GM15510 (cell line): Measurements from ENCODE around the gene TBX21.

Experiments used
- POLR2A ChIP-seq: IDR thresholded peaks from 3 replicates; pipeline ENCODE4 v1.6.1; 2011; ENCODE audit warnings: borderline replicate concordance; ENCODE audit not compliant: insufficient read length; ENCODE audit errors: extremely low read depth

The TBX21 gene

GRCh38 chr17:47733047-47733673, at the start of gene TBX21:
TSS of gene TBX21 (plus strand) at chr17:47733236. CDS start at chr17:47733455, 219 bp downstream.
- peak; percentile 77 for TF ChIP-seq POLR2A

- no peak for TF ChIP-seq POLR2A
Observed at GRCh38 chr17:47684025-47684424, 49.0 kb upstream of the TBX21 start.

GRCh38 chr17:47684535-47685193, 48.4 kb upstream of the TBX21 start:
- TF ChIP-seq POLR2A: no peak

GRCh38 chr17:47685556-47686275, 47.3 kb upstream of the TBX21 start:
- no peak for TF ChIP-seq POLR2A

GRCh38 chr17:47686276-47686635, 46.8 kb upstream of the TBX21 start:
- no peak for TF ChIP-seq POLR2A

GRCh38 chr17:47686664-47687327, 46.2 kb upstream of the TBX21 start:
- TF ChIP-seq POLR2A: no peak

GRCh38 chr17:47687328-47687690, 45.7 kb upstream of the TBX21 start:
- no peak for TF ChIP-seq POLR2A

- TF ChIP-seq POLR2A: no peak
Observed at GRCh38 chr17:47687748-47688147, 45.3 kb upstream of the TBX21 start.

- TF ChIP-seq POLR2A: no peak
Observed at GRCh38 chr17:47690121-47690520, 42.9 kb upstream of the TBX21 start.

GRCh38 chr17:47692137-47692894, 40.7 kb upstream of the TBX21 start:
- no peak for TF ChIP-seq POLR2A

GRCh38 chr17:47692895-47693730, 39.9 kb upstream of the TBX21 start:
- no peak for TF ChIP-seq POLR2A

- no peak for TF ChIP-seq POLR2A
Observed at GRCh38 chr17:47693731-47694580, 39.1 kb upstream of the TBX21 start, which contains the start of gene TBKBP1. TSS of gene TBKBP1 (plus strand) at chr17:47694161. CDS start at chr17:47696113, 1,952 bp downstream.
